ENCODE measurements around the gene DNAH9. TPM values are rescaled to one million over a fixed set of nuclear protein-coding genes. Genes with fewer than 3 reads are reported as not detected.
A peak's percentile ranks its signal among the peaks of the same experiment; 100 is the strongest.

DNAH9 gene
- total and polyA plus RNA-seq, 2 donors: 0.79 to 1.2 TPM

DNA sequence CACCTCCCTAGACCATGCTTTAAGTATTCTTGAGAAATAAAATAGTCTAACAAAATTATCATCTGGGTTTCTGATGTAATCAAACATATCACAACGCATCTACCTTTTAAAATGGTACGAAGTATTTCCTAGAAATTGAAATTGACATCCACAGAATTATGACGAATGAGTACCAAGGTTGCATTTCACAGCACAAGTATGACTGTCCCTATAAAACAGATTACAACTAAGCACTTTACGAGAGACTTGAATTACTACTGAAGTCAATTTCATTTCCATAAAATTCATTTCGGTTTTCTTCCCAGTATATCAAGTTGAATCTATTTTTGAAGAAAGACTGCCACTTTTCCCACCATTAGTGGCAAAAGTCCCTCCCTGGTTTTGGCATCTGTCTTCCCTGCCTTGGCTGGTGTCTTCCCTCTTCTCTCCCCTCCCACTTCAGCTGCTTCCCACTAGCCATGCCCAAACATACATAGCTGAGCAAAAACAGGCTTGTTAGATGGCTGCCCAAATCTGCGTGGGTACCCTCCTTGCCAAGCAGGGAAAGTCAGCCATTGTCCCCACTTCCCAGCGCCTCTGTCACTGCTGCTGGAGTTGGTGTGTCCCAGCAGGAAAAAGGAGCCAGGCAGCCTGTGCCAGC lies 29.2 kb downstream of the DNAH9 start:
- 80% methylated on average over 7 of the region's 7 CpGs for WGBS
- Histone ChIP-seq H3K4me3 (ENCODE audit: low read depth, low read length) (no peak overlapping the region), H3K4me1 (ENCODE audit: insufficient read depth) (no peaks in the 10 kb centered on the region), H3K27ac (ENCODE audit: low read depth) (no peak overlapping the region), H3K36me3 (ENCODE audit: insufficient read depth) (no peaks in the 10 kb centered on the region)
- DNase-seq (ENCODE audit: extremely low spot score): no peak

DNA sequence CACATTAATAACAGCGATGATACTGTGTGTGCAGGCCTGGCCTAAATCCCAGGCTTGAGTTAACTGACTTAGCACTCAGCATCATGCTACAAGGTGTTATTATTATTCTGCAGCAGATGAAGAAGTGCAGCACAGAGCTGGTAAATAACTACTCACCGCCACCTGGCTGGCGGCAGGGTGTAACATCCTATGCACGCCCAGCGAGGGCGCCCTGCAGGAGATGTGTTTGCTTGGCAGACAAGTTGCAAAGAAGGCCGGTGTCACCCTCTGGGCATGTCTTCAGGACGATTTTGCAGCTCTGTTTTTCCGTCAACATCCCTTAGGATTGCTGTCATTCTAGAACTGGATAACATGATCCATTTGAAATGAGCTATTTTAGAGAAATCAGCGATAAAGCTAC lies 30.1 kb downstream of the DNAH9 start:
- Histone ChIP-seq H3K27ac (ENCODE audit: low read depth) (no peak overlapping the region), H3K36me3 (ENCODE audit: insufficient read depth) (no peaks in the 10 kb centered on the region), H3K4me1 (ENCODE audit: insufficient read depth) (no peaks in the 10 kb centered on the region), H3K4me3 (ENCODE audit: low read depth, low read length) (no peak overlapping the region)
- WGBS: 66% methylated on average over 10 of the region's 10 CpGs
- DNase-seq (ENCODE audit: extremely low spot score): no peak

DNA sequence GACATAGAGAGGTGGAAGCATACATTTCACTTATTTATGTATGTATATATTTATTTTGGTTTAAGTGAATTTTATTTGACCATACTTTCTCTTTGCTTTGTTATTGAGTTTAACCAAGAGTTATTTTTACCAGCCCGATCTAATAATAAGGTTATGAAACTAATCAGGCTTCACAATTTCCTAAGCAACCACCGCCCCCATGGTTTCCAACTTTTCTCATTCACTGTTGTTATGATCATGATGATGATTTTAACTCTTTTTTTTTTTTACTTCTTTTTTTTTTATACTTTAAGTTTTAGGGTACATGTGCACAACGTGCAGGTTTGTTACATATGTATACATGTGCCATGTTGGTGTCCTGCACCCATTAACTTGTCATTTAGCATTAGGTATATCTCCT lies 30.6 kb downstream of the DNAH9 start:
- H3K4me1 ChIP-seq (ENCODE audit: insufficient read depth): no peaks in the 10 kb centered on the region
- H3K27ac ChIP-seq (ENCODE audit: low read depth): no peak overlapping the region
- no peak for DNase-seq (ENCODE audit: extremely low spot score)
- H3K36me3 ChIP-seq (ENCODE audit: insufficient read depth): no peaks in the 10 kb centered on the region
- WGBS: 87% methylated on average over 3 of the region's 3 CpGs
- no peak overlapping the region for H3K4me3 ChIP-seq (ENCODE audit: low read depth, low read length)

DNA sequence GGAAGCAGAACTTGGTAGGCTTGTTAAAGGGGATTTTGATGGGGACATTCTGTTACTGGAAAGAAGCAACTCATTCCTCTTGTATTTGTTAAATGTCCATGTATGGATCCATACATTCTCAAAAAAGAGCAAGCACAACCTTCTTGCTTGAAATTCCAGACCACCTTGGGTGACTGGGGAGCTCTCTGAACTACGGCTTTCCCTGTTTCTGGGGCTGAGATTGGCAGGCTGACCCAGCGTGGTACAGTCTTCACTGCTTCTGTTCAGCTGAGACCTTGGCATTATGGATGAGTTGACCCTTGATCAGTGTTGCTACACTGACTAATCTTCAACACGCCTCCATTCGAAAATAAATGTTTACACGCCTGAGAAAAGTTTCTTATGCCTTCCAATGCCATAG lies 38.5 kb downstream of the DNAH9 start:
- WGBS: 89% methylated on average over 5 of the region's 5 CpGs
- Histone ChIP-seq H3K4me1 (ENCODE audit: insufficient read depth) (no peaks in the 10 kb centered on the region), H3K4me3 (ENCODE audit: low read depth, low read length) (no peak overlapping the region), H3K27ac (ENCODE audit: low read depth) (no peak overlapping the region), H3K36me3 (ENCODE audit: insufficient read depth) (no peaks in the 10 kb centered on the region)
- DNase-seq (ENCODE audit: extremely low spot score): no peak

DNA sequence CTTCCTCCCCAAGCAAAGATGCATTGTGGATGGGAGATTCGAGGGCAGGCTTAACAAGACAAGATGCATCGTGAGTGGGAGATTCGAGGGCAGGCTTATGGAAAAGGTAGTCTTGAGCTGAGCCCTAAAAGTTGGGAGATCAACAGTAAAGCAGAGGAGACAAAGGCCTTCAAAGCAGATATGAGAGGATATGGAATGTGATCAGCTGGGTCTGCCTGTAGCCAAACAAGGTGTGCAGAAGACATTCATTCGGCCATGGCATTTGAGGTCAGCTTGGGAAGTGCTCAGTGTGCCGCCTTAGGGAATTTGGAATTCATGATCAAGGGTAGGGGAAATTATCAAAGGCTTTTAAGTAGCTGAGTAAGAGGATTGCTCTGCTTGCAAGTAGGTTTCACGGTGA lies 39.5 kb downstream of the DNAH9 start:
- Histone ChIP-seq H3K36me3 (ENCODE audit: insufficient read depth) (no peaks in the 10 kb centered on the region), H3K4me3 (ENCODE audit: low read depth, low read length) (no peak overlapping the region), H3K27ac (ENCODE audit: low read depth) (no peak overlapping the region), H3K4me1 (ENCODE audit: insufficient read depth) (no peaks in the 10 kb centered on the region)
- whole genome bisulfite sequencing: 78% methylated on average over 6 of the region's 6 CpGs
- no peak for DNase-seq (ENCODE audit: extremely low spot score)

DNA sequence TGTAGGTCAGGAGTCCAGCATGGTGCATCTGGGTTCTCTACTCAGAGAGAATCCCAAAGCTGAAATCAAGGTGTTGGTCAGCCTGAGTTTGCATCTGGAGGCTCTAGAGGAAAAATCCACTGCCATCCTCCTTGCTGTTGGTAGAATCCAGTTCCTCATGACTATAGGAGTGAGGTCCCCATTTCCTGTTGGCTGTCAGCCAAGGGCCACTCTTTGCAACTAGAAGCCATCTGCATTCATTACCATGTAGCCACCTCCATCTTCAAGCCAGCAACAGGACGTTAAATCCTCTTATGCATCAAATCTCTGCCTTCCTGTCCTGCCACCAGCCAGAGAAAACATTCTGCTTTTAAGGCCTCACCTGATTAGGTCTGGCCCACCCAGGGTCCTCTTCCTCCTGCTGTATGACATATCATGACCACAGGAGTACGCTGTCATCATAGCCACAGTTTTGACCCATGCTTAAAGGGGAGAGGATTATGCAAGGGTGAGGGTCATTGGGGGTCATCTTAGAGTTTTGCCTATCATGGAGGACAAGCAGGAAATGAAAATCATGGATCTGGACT lies 40.5 kb downstream of the DNAH9 start:
- DNase-seq (ENCODE audit: extremely low spot score): no peak
- H3K4me3 ChIP-seq (ENCODE audit: low read depth, low read length): no peak overlapping the region
- H3K36me3 ChIP-seq (ENCODE audit: insufficient read depth): no peaks in the 10 kb centered on the region
- no peaks in the 10 kb centered on the region for H3K4me1 ChIP-seq (ENCODE audit: insufficient read depth)
- no peak overlapping the region for H3K27ac ChIP-seq (ENCODE audit: low read depth)
- 90% methylated on average over 2 of the region's 2 CpGs for WGBS

DNA sequence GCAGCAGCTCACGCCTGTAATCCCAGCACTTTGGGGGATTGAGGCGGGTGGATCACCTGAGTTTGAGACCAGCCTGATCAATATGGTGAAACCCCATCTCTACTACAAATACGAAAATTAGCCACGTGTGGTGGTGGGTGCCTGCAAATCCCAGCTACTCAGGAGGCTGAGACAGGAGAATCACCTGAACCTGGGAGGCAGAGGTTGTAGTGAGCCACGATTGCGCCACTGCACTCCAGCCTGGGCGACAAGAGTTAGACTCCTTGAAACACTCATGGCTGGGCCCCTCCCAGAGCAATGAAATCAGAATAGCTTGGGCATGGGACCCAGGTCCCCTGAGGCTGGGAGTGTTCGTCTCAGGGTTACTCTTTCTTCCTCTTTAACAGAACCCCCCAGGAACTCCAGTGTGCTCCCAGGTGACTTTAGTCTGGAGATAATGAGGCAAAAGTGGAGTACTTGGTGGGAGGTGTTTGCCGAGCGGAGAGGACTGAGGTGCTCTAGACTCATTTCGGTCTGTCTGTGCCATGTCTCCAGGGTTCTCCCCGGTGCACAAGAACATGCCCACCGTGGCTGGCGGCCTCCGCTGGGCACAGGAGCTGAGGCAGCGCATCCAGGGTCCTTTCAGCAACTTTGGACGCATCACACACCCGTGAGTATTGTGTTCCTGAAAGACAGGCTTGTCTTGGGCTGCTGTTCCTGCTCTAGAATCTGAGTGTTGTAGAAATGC lies 41.6 kb downstream of the DNAH9 start:
- no peak for DNase-seq (ENCODE audit: extremely low spot score)
- 93% methylated on average over 18 of the region's 18 CpGs for WGBS
- H3K4me3 ChIP-seq (ENCODE audit: low read depth, low read length): no peak overlapping the region
- H3K36me3 ChIP-seq (ENCODE audit: insufficient read depth): no peaks in the 10 kb centered on the region
- no peak overlapping the region for H3K27ac ChIP-seq (ENCODE audit: low read depth)
- H3K4me1 ChIP-seq (ENCODE audit: insufficient read depth): no peaks in the 10 kb centered on the region

DNA sequence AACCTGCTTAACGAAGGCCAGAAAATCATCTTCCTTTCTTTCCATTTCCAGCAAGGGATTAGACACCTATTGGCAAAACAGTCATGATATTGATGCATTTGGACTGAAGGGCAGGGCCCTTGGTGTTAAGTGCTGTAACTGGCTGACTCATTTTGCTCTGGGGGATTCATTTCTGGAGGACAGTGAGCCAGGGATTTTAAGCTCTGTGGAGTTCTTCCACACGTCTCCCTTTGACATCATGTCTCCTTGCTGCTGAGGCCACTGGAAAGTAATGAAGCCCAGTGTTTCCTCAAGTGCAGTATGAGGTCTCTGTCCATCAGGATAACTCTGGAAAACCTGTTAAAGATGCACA lies 42.2 kb downstream of the DNAH9 start:
- no peaks in the 10 kb centered on the region for H3K4me1 ChIP-seq (ENCODE audit: insufficient read depth)
- H3K36me3 ChIP-seq (ENCODE audit: insufficient read depth): no peaks in the 10 kb centered on the region
- no peak overlapping the region for H3K27ac ChIP-seq (ENCODE audit: low read depth)
- no peak overlapping the region for H3K4me3 ChIP-seq (ENCODE audit: low read depth, low read length)
- WGBS: 63% methylated on average over 2 of the region's 2 CpGs
- DNase-seq (ENCODE audit: extremely low spot score): no peak

DNA sequence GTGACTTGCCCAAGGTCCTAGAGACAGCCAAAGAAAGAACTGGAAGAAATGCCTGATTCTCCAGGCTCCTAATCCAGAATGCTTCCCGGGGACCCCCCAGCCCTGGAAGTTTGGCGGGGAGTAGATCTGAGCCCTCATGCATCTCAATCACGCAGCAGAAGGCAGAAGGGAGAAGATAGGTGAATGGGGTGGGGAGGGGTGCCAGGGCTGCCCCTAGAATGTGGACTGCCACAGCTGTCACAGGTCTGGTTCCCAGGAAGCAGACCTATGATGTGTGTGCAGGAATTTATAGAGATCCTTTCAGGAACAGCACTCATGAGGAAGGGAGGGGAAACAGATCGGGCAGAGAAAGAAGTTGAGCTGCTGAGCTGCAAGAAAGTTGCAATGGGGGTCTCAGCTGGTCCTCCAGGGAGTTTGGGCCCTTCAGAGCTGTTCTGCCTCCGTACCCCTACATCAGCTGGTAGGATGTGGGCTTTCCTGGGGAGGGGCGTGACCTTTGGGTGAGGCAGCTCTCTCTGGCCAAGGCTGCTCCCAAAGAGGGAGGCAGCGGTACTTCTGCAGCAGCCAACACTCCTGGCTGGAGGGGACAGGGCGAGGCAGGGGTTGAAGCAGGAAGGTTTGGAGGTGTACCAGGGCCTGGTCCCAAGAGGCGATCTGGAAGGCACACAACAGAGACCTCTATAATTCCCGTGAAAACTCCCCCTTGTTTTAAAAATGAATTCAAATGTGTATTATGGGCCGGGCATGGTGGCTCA lies 43.4 kb downstream of the DNAH9 start:
- WGBS: 93% methylated on average over 11 of the region's 11 CpGs

DNA sequence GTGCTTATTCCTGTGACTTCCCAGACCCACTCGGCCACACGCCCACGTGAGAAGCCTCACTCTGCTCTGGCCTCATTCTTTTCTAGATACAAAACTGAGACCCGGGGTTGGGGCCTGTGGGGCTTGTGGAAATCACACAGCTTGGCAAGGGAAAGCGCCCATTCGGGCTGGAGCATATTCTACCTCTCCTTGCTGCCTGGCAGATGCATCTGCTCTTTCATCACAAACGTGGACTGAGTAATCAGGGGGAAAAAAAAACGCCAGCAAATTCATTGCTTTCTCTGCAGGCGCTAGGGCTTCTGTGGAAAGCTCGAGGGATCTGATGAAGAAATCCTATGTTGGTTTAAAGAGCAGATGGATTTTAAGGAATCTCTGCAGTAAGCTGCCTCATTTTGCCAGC lies 44.4 kb downstream of the DNAH9 start:
- DNase-seq (ENCODE audit: extremely low spot score): no peak
- WGBS: 56% methylated on average over 10 of the region's 10 CpGs

More for the DNA sequence above, 43.4 kb downstream of the DNAH9 start:
- DNase-seq (ENCODE audit: extremely low spot score): no peak
- Histone ChIP-seq H3K4me1 (ENCODE audit: insufficient read depth) (no peaks in the 10 kb centered on the region), H3K36me3 (ENCODE audit: insufficient read depth) (no peaks in the 10 kb centered on the region), H3K4me3 (ENCODE audit: low read depth, low read length) (no peak overlapping the region), H3K27ac (ENCODE audit: low read depth) (no peak overlapping the region)

DNA sequence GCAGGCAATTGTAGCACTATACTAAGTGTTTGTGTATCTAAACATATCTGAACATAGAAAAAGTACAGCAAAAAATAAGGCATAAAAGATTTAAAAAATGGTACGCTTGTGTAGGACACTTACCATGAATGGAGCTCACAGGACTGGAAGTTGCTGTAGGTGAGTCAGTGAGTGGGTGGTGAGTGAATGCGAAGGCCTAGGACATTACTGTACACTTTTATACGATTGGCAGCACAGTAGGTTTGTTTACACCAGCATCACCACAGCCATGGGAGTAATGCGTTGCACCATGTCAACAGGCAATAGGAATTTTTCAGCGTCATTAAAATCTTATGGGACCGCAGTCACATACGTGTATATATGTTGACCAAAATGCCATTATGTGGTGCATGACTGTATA lies 45.6 kb downstream of the DNAH9 start:
- Histone ChIP-seq H3K27ac (ENCODE audit: low read depth) (no peak overlapping the region), H3K4me1 (ENCODE audit: insufficient read depth) (no peaks in the 10 kb centered on the region), H3K4me3 (ENCODE audit: low read depth, low read length) (no peak overlapping the region), H3K36me3 (ENCODE audit: insufficient read depth) (no peaks in the 10 kb centered on the region)
- DNase-seq (ENCODE audit: extremely low spot score): no peak
- 84% methylated on average over 7 of the region's 7 CpGs for WGBS

More for the DNA sequence above, 44.4 kb downstream of the DNAH9 start:
- no peaks in the 10 kb centered on the region for H3K36me3 ChIP-seq (ENCODE audit: insufficient read depth)
- no peak overlapping the region for H3K4me3 ChIP-seq (ENCODE audit: low read depth, low read length)
- H3K27ac ChIP-seq (ENCODE audit: low read depth): no peak overlapping the region
- H3K4me1 ChIP-seq (ENCODE audit: insufficient read depth): no peaks in the 10 kb centered on the region

DNA sequence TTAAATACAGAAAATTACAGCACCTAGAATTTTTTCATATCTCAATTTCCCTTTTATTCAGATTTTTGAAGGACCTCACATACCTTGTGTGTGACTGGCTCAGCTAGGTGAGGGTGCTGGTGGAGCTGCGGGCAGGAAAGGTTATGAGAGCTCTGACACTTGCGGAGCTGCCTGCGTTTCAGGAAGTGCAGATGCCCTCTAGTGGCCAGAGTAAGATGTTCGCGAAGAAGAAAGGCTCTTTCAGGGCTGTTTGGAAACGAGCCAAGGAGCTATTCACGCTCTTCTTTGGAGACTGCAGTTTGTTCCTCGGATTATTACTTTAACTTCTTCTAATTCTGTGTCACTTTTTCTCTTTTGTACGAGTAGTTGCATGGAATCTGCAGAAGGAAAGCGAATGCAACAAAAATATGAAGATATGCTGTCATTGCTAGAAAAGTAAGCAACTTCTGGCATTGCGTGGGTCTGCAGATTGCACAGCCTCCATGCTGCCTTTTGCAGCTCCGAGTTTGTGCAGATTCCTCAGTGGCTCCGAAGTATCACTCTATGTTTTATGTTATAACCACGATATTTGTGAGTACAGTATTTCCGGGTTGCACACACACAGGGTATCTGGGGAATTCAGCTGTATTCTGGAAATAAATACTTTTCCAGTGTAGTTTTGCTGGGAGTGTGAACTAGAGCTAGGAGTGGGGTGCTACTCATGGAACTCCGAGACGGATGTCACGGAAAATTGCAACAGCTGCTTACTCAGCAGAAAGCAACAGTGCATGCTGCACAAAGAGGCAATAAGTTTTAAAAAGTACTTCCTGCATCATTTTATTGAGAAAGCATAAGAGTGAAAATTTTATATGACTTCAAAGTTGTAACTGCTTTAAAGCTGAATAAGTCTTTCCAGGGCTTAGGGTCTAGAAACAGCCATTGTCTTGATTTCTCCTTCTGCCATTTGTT lies 46.3 kb downstream of the DNAH9 start:
- Histone ChIP-seq H3K36me3 (ENCODE audit: insufficient read depth) (no peaks in the 10 kb centered on the region), H3K4me1 (ENCODE audit: insufficient read depth) (no peaks in the 10 kb centered on the region), H3K4me3 (ENCODE audit: low read depth, low read length) (no peak overlapping the region), H3K27ac (ENCODE audit: low read depth) (no peak overlapping the region)
- DNase-seq (ENCODE audit: extremely low spot score): peak; percentile 67
- WGBS: 24% methylated on average over 18 of the region's 18 CpGs

DNA sequence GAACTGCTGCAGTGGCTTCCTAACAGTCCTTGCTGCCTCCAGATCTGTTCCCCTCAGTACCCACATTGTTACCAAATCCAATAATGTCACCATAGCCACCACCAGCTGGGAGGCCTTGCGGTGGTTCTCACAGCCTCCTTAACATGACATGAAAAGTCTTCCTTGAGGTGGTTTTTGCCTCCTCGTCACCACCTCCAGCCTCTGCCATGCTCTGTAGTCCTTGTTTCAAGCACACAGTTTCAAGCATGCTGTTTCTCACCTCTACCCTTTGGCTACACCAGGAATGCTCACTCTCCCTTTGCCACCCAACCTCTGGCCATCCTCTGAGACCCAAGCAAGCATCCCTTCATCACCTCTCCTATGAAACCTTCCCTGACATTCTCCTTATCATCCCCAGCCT lies 47.2 kb downstream of the DNAH9 start:
- 96% methylated on average over 2 of the region's 2 CpGs for WGBS
- Histone ChIP-seq H3K4me1 (ENCODE audit: insufficient read depth) (no peaks in the 10 kb centered on the region), H3K4me3 (ENCODE audit: low read depth, low read length) (no peak overlapping the region), H3K36me3 (ENCODE audit: insufficient read depth) (no peaks in the 10 kb centered on the region), H3K27ac (ENCODE audit: low read depth) (no peak overlapping the region)
- no peak for DNase-seq (ENCODE audit: extremely low spot score)

All from urinary bladder (tissue), 4 donors.